HCT116 (cell line): Measurements from ENCODE around the gene MYH14. TPM values are rescaled to one million over a fixed set of nuclear protein-coding genes. Genes with fewer than 3 reads are reported as not detected.
A peak's percentile ranks its signal among the peaks of the same experiment; 100 is the strongest.

Experiments
- ATAC-seq: fragments of 200-7000 bp; cut with Tn5 transposase; 2 replicates; pipeline ENCODE4 v1.9.1; 2020; ENCODE audit warnings: mild to moderate bottlenecking, moderate library complexity
- BruUV-seq: library from RNA; stranded (reverse); fragments of 400-500 nt; replicated peaks from 2 replicates; lab custom pipeline; 2021; lab: Mats Ljungman, UMichigan
- CTCF ChIA-PET: fragments of 300-600 bp; sonication (Branson Sonifier 250); formaldehyde crosslinking; loops from one replicate; lab custom pipeline; 2021; ENCODE audit warnings: antibody characterized with exemption; lab: Charles Lee
- POLR2A ChIA-PET: fragments of 300-600, 350-600 bp; sonication (Branson Sonifier 250); formaldehyde crosslinking; loops from one replicate; lab custom pipeline; 2021; ENCODE audit warnings: antibody characterized with exemption; lab: Charles Lee
- RAD21 ChIA-PET, 2 experiments: fragments of 300-600 bp; sonication (Branson Sonifier 250); formaldehyde crosslinking; loops; one replicate each; lab custom pipeline; 2023; ENCODE audit warnings: low total read pairs in 2 of 2; ENCODE audit not compliant: uncharacterized antibody in 2 of 2, unreplicated experiment in 2 of 2, low non-redundant PET in 1 of 2; lab: Charles Lee
- DNase-seq: peaks from one replicate; pipeline ENCODE4 v3.0.0-alpha.2; 2010; ENCODE audit warnings: low read depth, low spot score
- H2AFZ ChIP-seq: fragments of 200-600 bp; shearing (Covaris generic), sonication (generic); 2 replicates; pipeline ENCODE4 v1.6.1; 2017; ENCODE audit warnings: low read depth, mixed run types, mixed read lengths, antibody characterized with exemption, low read length; ENCODE audit not compliant: poor library complexity, severe bottlenecking
- H3K27ac ChIP-seq: 2 replicates; pipeline ENCODE4 v1.5.1; 2012; ENCODE audit warnings: low read depth, low read length
- H3K27me3 ChIP-seq: fragments of 200-600 bp; sonication (generic); 2 replicates; pipeline ENCODE4 v1.6.1; 2016; ENCODE audit warnings: mixed run types, low read length, mixed read lengths; ENCODE audit not compliant: insufficient read depth
- H3K36me3 ChIP-seq, 2 experiments: fragments of 200-500 bp in 1 of 2; fragments of 200-600 bp in 1 of 2; sonication (Bioruptor generic) in 1 of 2; sonication (generic) in 1 of 2; 2 replicates each; pipeline versions ENCODE4 v1.5.1 to v1.6.1; 2014 to 2016; ENCODE audit warnings: low read length in 2 of 2, inconsistent platforms in 1 of 2, mixed read lengths in 1 of 2, mixed run types in 1 of 2; ENCODE audit not compliant: insufficient read depth in 2 of 2, control insufficient read depth in 1 of 2
- H3K4me1 ChIP-seq, 2 experiments: fragments of 200-600 bp in 1 of 2; sonication (generic) in 1 of 2; 2 replicates each; pipeline versions ENCODE4 v1.5.1 to v1.6.1; 2012 to 2017; ENCODE audit warnings: low read length in 2 of 2, inconsistent platforms in 1 of 2, mild to moderate bottlenecking in 1 of 2, mixed read lengths in 1 of 2, mixed run types in 1 of 2, moderate library complexity in 1 of 2; ENCODE audit not compliant: insufficient read depth in 2 of 2, control insufficient read depth in 1 of 2
- H3K4me2 ChIP-seq: fragments of 200-600 bp; sonication (generic); 2 replicates; pipeline ENCODE4 v1.6.1; 2017; ENCODE audit warnings: mixed run types, low read length, mixed read lengths
- H3K4me3 ChIP-seq, 2 experiments: fragments of 200-600 bp in 1 of 2; sonication (generic) in 1 of 2; replicated peaks in 1 of 2; 2 replicates each; pipeline ENCODE4 v1.5.1; 2011 to 2016; ENCODE audit warnings: low read length in 2 of 2, control low read depth in 1 of 2, low read depth in 1 of 2, mild to moderate bottlenecking in 1 of 2, mixed read lengths in 1 of 2, mixed run types in 1 of 2
- H3K79me2 ChIP-seq: fragments of 200-600 bp; sonication (generic); 2 replicates; pipeline ENCODE4 v1.6.1; 2017; ENCODE audit warnings: mild to moderate bottlenecking, mixed run types, low read length, moderate library complexity, mixed read lengths; ENCODE audit not compliant: insufficient read depth
- H3K9ac ChIP-seq: fragments of 200-600 bp; sonication (generic); 2 replicates; pipeline ENCODE4 v1.6.1; 2016; ENCODE audit warnings: low read length, mixed read lengths
- H3K9me2 ChIP-seq: fragments of 200-600 bp; sonication (generic), shearing (Covaris generic); 2 replicates; pipeline ENCODE4 v1.6.1; 2017; ENCODE audit warnings: mixed run types, mild to moderate bottlenecking, moderate library complexity; ENCODE audit not compliant: insufficient read depth
- H3K9me3 ChIP-seq, 2 experiments: fragments of 200-500 bp in 1 of 2; fragments of 200-600 bp in 1 of 2; sonication (Bioruptor generic) in 1 of 2; sonication (generic) in 1 of 2; 2 replicates each; pipeline ENCODE4 v1.6.1; 2014 to 2017; ENCODE audit warnings: low read length in 2 of 2, mixed read lengths in 2 of 2, inconsistent platforms in 1 of 2, low read depth in 1 of 2, mild to moderate bottlenecking in 1 of 2, mixed run types in 1 of 2, moderate library complexity in 1 of 2; ENCODE audit not compliant: control insufficient read depth in 1 of 2, insufficient read depth in 1 of 2
- H4K20me1 ChIP-seq: fragments of 200-600 bp; sonication (generic), shearing (Covaris generic); 2 replicates; pipeline ENCODE4 v1.6.1; 2017; ENCODE audit warnings: mixed run types, mild to moderate bottlenecking, moderate library complexity; ENCODE audit not compliant: insufficient read depth
- CBX3 ChIP-seq: IDR thresholded peaks from 2 replicates; pipeline ENCODE4 v1.6.1; 2012; ENCODE audit warnings: low read depth
- CEBPB ChIP-seq: IDR thresholded peaks from 2 replicates; pipeline ENCODE4 v1.6.1; 2012; ENCODE audit warnings: low read depth
- ELF1 ChIP-seq: IDR thresholded peaks from 2 replicates; pipeline ENCODE4 v1.6.1; 2012; ENCODE audit warnings: low read depth, borderline replicate concordance
- EZH2phosphoT487 ChIP-seq: fragments of 200-600 bp; IDR thresholded peaks from 2 replicates; pipeline ENCODE4 v1.6.1; 2018; ENCODE audit warnings: antibody characterized with exemption, borderline replicate concordance
- FOSL1 ChIP-seq: IDR thresholded peaks from 2 replicates; pipeline ENCODE4 v1.6.1; 2012; ENCODE audit warnings: low read depth
- JUND ChIP-seq: IDR thresholded peaks from 2 replicates; pipeline ENCODE4 v1.6.1; 2012
- POLR2A ChIP-seq: IDR thresholded peaks from 2 replicates; pipeline ENCODE4 v1.7.0; 2011; ENCODE audit warnings: borderline replicate concordance; ENCODE audit not compliant: insufficient read depth, insufficient read length; ENCODE audit errors: extremely low read depth
- POLR2AphosphoS5 ChIP-seq: IDR thresholded peaks from 2 replicates; pipeline ENCODE4 v1.6.1; 2011; ENCODE audit warnings: mild to moderate bottlenecking, low read depth, low read length, moderate library complexity
- RAD21 ChIP-seq: IDR thresholded peaks from 2 replicates; pipeline ENCODE4 v1.6.1; 2012; ENCODE audit warnings: low read depth, mild to moderate bottlenecking
- REST ChIP-seq: IDR thresholded peaks from 2 replicates; pipeline ENCODE4 v1.6.1; 2012; ENCODE audit warnings: low read depth
- SRF ChIP-seq: IDR thresholded peaks from 2 replicates; pipeline ENCODE4 v1.6.1; 2012; ENCODE audit warnings: low read depth
- YY1 ChIP-seq: IDR thresholded peaks from 2 replicates; pipeline ENCODE4 v1.6.1; 2011; ENCODE audit warnings: low read length, low read depth, moderate library complexity, mild to moderate bottlenecking; ENCODE audit not compliant: insufficient replicate concordance; ENCODE audit errors: extremely low read depth
- ZBTB33 ChIP-seq: IDR thresholded peaks from 2 replicates; pipeline ENCODE4 v1.6.1; 2011; ENCODE audit warnings: mild to moderate bottlenecking, low read length, moderate library complexity; ENCODE audit not compliant: insufficient replicate concordance; ENCODE audit errors: extremely low read depth
- ZFX ChIP-seq: fragments of 450-650 bp; IDR thresholded peaks from 2 replicates; pipeline ENCODE4 v1.6.1; 2017
- ZNF274 ChIP-seq: fragments of 200-500 bp; sonication (Bioruptor generic); IDR thresholded peaks from 2 replicates; pipeline ENCODE4 v1.6.1; 2014; ENCODE audit warnings: mild to moderate bottlenecking, low read depth, low read length, inconsistent platforms
- intact Hi-C: fragments of 100-400 bp; cut with micrococcal nuclease; formaldehyde crosslinking; loops from 2 replicates; pipeline ENCODE4 v1.10.0; 2022
- total RNA-seq: library from RNA; stranded (reverse); gene quantifications from one replicate; pipeline ENCODE4 v1.2.1, GENCODE V29; 2021; ENCODE audit not compliant: unreplicated experiment
- TF ChIP-seq, protein P1 (sequence below): IDR thresholded peaks from 2 replicates; pipeline ENCODE4 v1.6.1; 2012
- TF ChIP-seq, protein P2 (sequence below): IDR thresholded peaks from 2 replicates; pipeline ENCODE4 v1.6.1; 2012
- TF ChIP-seq, protein P3 (sequence below), 3 experiments: fragments of 200-600 bp in 1 of 3; sonication (generic) in 1 of 3; IDR thresholded peaks in 2 of 3; conservative IDR thresholded peaks in 1 of 3; 2 replicates each; pipeline ENCODE4 v1.5.1; 2012 to 2017; ENCODE audit warnings: low read depth in 2 of 3, low read length in 2 of 3, antibody characterized with exemption in 1 of 3, borderline replicate concordance in 1 of 3, control low read depth in 1 of 3, mild to moderate bottlenecking in 1 of 3, mixed read lengths in 1 of 3, mixed run types in 1 of 3, moderate library complexity in 1 of 3; ENCODE audit not compliant: insufficient read depth in 1 of 3

The MYH14 gene
- total RNA-seq, 1 experiment from 2014 or later, result 60.1 TPM

GRCh38 chr19:50333737-50334617 is 130.6 kb downstream of the MYH14 start:
- H3K9ac ChIP-seq, result peak overlapping the region; percentile 11; the same call in 1 of the 2 replicates
- peak overlapping the region; percentile 95 for H2AFZ ChIP-seq
- ChIA-PET POLR2A (no interaction called here), RAD21 (interaction anchor here in 1 of 2 experiments (0.6 kb wide), 1 partner anchor 14 kb away, joined by 9 read pairs; no protein-coding TSS in a partner anchor), CTCF (no interaction called here)
- no peak for DNase-seq
- H3K36me3 ChIP-seq, result no peaks in the 10 kb centered on the region
- H3K79me2 ChIP-seq, result no peaks in the 10 kb centered on the region
- intact Hi-C loops, result no loop called here
- no peaks in the 10 kb centered on the region for H4K20me1 ChIP-seq
- H3K4me3 ChIP-seq, result peak overlapping the region; percentile 40 to 46
- no peaks in the 10 kb centered on the region for H3K9me3 ChIP-seq
- BruUV-seq, result no TSS peak
- no peaks in the 10 kb centered on the region for H3K27me3 ChIP-seq
- ATAC-seq, result peak; percentile 8; the same call in 1 of the 2 replicates
- H3K4me2 ChIP-seq, result peak overlapping the region; percentile 86
- peak overlapping the region; percentile 39 for H3K27ac ChIP-seq
- H3K4me1 ChIP-seq, result peaks cover 26 to 51% of the 10 kb centered on the region in 2 experiments
- no peaks in the 10 kb centered on the region for H3K9me2 ChIP-seq
- TF ChIP-seq POLR2A (no peak), YY1 (no peak), ZNF274 (no peak), CEBPB (no peak), EZH2phosphoT487 (no peak), SRF (no peak), ELF1 (no peak), REST (no peak), POLR2AphosphoS5 (peak; percentile 72), JUND (no peak), FOSL1 (no peak), ZFX (0 out of 2 replicates have a peak, but pooled peaks have one; percentile 23), ZBTB33 (no peak), CBX3 (peak; percentile 36; the same call in 1 of the 2 replicates), RAD21 (no peak)
- TF ChIP-seq, protein P1, sequence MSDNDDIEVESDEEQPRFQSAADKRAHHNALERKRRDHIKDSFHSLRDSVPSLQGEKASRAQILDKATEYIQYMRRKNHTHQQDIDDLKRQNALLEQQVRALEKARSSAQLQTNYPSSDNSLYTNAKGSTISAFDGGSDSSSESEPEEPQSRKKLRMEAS, result peak; percentile 98
- TF ChIP-seq, protein P2, sequence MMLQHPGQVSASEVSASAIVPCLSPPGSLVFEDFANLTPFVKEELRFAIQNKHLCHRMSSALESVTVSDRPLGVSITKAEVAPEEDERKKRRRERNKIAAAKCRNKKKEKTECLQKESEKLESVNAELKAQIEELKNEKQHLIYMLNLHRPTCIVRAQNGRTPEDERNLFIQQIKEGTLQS, result no peak
- TF ChIP-seq, protein P3, sequence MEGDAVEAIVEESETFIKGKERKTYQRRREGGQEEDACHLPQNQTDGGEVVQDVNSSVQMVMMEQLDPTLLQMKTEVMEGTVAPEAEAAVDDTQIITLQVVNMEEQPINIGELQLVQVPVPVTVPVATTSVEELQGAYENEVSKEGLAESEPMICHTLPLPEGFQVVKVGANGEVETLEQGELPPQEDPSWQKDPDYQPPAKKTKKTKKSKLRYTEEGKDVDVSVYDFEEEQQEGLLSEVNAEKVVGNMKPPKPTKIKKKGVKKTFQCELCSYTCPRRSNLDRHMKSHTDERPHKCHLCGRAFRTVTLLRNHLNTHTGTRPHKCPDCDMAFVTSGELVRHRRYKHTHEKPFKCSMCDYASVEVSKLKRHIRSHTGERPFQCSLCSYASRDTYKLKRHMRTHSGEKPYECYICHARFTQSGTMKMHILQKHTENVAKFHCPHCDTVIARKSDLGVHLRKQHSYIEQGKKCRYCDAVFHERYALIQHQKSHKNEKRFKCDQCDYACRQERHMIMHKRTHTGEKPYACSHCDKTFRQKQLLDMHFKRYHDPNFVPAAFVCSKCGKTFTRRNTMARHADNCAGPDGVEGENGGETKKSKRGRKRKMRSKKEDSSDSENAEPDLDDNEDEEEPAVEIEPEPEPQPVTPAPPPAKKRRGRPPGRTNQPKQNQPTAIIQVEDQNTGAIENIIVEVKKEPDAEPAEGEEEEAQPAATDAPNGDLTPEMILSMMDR (IDR thresholded peaks at IDR 0.05 in 2 of 3, conservative IDR thresholded peaks at IDR 0.05 in 1 of 3; ENCODE audit: borderline replicate concordance in 1 of 3, insufficient read depth in 1 of 3, low read depth in 2 of 3, low read length in 2 of 3), result no peak
